ENCODE data around the gene SPINK9.

- no peak for TF ChIP-seq ZBTB20 (tag by site-specific recombination; IDR thresholded peaks at IDR 0.05)
- TF ChIP-seq ZNF10 (tag by site-specific recombination; IDR thresholded peaks at IDR 0.05): no peak
- TF ChIP-seq SP2 (tag by site-specific recombination; IDR thresholded peaks at IDR 0.05): no peak
- TF ChIP-seq ZNF530 (tag by site-specific recombination; IDR thresholded peaks at IDR 0.05; ENCODE audit: low read depth): no peak
- TF ChIP-seq ZNF19 (tag by site-specific recombination; IDR thresholded peaks at IDR 0.05; ENCODE audit: low read depth): no peak
- no peak for TF ChIP-seq ZNF423 (tag by site-specific recombination; IDR thresholded peaks at IDR 0.05)
These were observed 52.0 kb downstream of the SPINK9 start for GRCh38 chr5:148387325-148387724.
